GM23338 (cell line): ENCODE data around the gene RAD23A. TPM values are rescaled to one million over a fixed set of nuclear protein-coding genes. Genes with fewer than 3 reads are reported as not detected.

Source experiments
- ATAC-seq: fragments of 200-7000 bp; cut with Tn5 transposase; 3 replicates; pipeline ENCODE4 v1.9.1; 2020
- DNase-seq: peaks from one replicate; pipeline ENCODE4 v3.0.0-alpha.2; 2015; ENCODE audit warnings: low spot score
- H2AFZ ChIP-seq: fragments of 200-600 bp; sonication (generic); 2 replicates; pipeline ENCODE4 v1.8.0; 2016; ENCODE audit warnings: antibody characterized with exemption, mild to moderate bottlenecking, moderate library complexity
- H3F3A ChIP-seq: fragments of 200-600 bp; sonication (generic); replicated peaks from 2 replicates; pipeline ENCODE4 v1.8.0; 2017; ENCODE audit warnings: antibody characterized with exemption, mixed run types, low read depth
- H3K27ac ChIP-seq: fragments of 200-600 bp; sonication (generic); 2 replicates; pipeline ENCODE4 v1.6.1; 2016; ENCODE audit warnings: low read depth
- H3K27me3 ChIP-seq: fragments of 200-600 bp; sonication (generic); 2 replicates; pipeline ENCODE4 v1.8.0; 2016; ENCODE audit warnings: mild to moderate bottlenecking, mixed run types, moderate library complexity; ENCODE audit not compliant: insufficient read depth
- H3K36me3 ChIP-seq: fragments of 200-600 bp; sonication (generic); 2 replicates; pipeline ENCODE4 v1.8.0; 2016; ENCODE audit warnings: mild to moderate bottlenecking; ENCODE audit not compliant: insufficient read depth
- H3K4me1 ChIP-seq: fragments of 200-600 bp; sonication (generic); 2 replicates; pipeline ENCODE4 v1.8.0; 2016; ENCODE audit warnings: mild to moderate bottlenecking, moderate library complexity; ENCODE audit not compliant: insufficient read depth
- H3K4me2 ChIP-seq: fragments of 200-600 bp; sonication (generic); 2 replicates; pipeline ENCODE4 v1.7.1; 2017; ENCODE audit warnings: mixed run types
- H3K4me3 ChIP-seq: fragments of 200-600 bp; sonication (generic); 2 replicates; pipeline ENCODE4 v1.6.1; 2016; ENCODE audit warnings: mixed run types
- H3K79me2 ChIP-seq: fragments of 200-600 bp; sonication (generic); replicated peaks from 2 replicates; pipeline ENCODE4 v1.8.0; 2017; ENCODE audit warnings: mild to moderate bottlenecking; ENCODE audit not compliant: insufficient read depth
- H3K9me2 ChIP-seq: fragments of 200-600 bp; sonication (generic); 2 replicates; pipeline ENCODE4 v1.8.0; 2017; ENCODE audit not compliant: insufficient read depth
- H4K20me1 ChIP-seq: fragments of 200-600 bp; sonication (generic); replicated peaks from 2 replicates; pipeline ENCODE4 v1.8.0; 2017; ENCODE audit warnings: mild to moderate bottlenecking; ENCODE audit not compliant: insufficient read depth
- H3K27ac Mint-ChIP-seq: 2 replicates; pipeline ENCODE4 v1.8.0; 2020; ENCODE audit warnings: inconsistent platforms, mild to moderate bottlenecking, moderate library complexity, mixed read lengths
- H3K27me3 Mint-ChIP-seq: 3 replicates; pipeline ENCODE4 v1.8.0; 2022; ENCODE audit warnings: low read depth, mild to moderate bottlenecking, moderate library complexity, mixed read lengths, inconsistent platforms; ENCODE audit not compliant: insufficient read depth, poor library complexity
- H3K36me3 Mint-ChIP-seq: 3 replicates; pipeline ENCODE4 v1.8.0; 2021; ENCODE audit warnings: low read depth, mild to moderate bottlenecking, inconsistent platforms, moderate library complexity, mixed read lengths
- H3K4me1 Mint-ChIP-seq: 3 replicates; pipeline ENCODE4 v1.8.0; 2020; ENCODE audit warnings: mild to moderate bottlenecking, inconsistent platforms, mixed read lengths
- H3K4me3 Mint-ChIP-seq: 3 replicates; pipeline ENCODE4 v1.8.0; 2021; ENCODE audit warnings: moderate library complexity, mild to moderate bottlenecking, inconsistent platforms, mixed read lengths
- H3K9me3 Mint-ChIP-seq: 3 replicates; pipeline ENCODE4 v1.8.0; 2020; ENCODE audit warnings: moderate library complexity, mild to moderate bottlenecking, inconsistent platforms, mixed read lengths
- EZH2 ChIP-seq: fragments of 200-600 bp; sonication (generic); IDR thresholded peaks from one replicate; pipeline ENCODE4 v1.8.0; 2017; ENCODE audit warnings: antibody characterized with exemption, mild to moderate bottlenecking, low read depth; ENCODE audit not compliant: unreplicated experiment
- EZH2phosphoT487 ChIP-seq: fragments of 200-600 bp; sonication (generic); IDR thresholded peaks from one replicate; pipeline ENCODE4 v1.8.1; 2018; ENCODE audit warnings: antibody characterized with exemption; ENCODE audit not compliant: unreplicated experiment
- JUNB ChIP-seq: IDR thresholded peaks from one replicate; pipeline ENCODE4 v1.6.1; 2016; ENCODE audit warnings: antibody characterized with exemption; ENCODE audit not compliant: unreplicated experiment
- NANOG ChIP-seq: IDR thresholded peaks from 2 replicates; pipeline ENCODE4 v1.6.1; 2016; ENCODE audit warnings: antibody characterized with exemption, borderline replicate concordance
- POLR2AphosphoS5 ChIP-seq: IDR thresholded peaks from 2 replicates; pipeline ENCODE4 v1.6.1; 2016; ENCODE audit warnings: antibody characterized with exemption, low read depth
- STAT1 ChIP-seq: IDR thresholded peaks from one replicate; pipeline ENCODE4 v1.6.1; 2016; ENCODE audit warnings: antibody characterized with exemption; ENCODE audit not compliant: unreplicated experiment
- ZNF114 ChIP-seq: fragments of 250-450 bp; sonication (Bioruptor Pico); IDR thresholded peaks from 2 replicates; pipeline ENCODE4 v1.5.0; 2020; ENCODE audit warnings: mild to moderate bottlenecking, moderate library complexity
- ZNF331 ChIP-seq: fragments of 250-450 bp; sonication (Bioruptor Pico); IDR thresholded peaks from 2 replicates; pipeline ENCODE4 v1.5.0; 2020; ENCODE audit warnings: low read depth, mild to moderate bottlenecking, moderate library complexity
- polyA plus RNA-seq: library from polyadenylated mRNA; unstranded; fragments of >200 nt; fragmentation: Nextera tagmentation; extraction: Ambion mirVana; gene quantifications from 2 replicates; pipeline ENCODE4 v1.2.1, GENCODE V29; 2016
- total RNA-seq: library from RNA; depleted of rRNA; stranded (reverse); fragments of >200 nt; shearing (Covaris generic); gene quantifications from 2 replicates; pipeline ENCODE4 v1.2.3, GENCODE V29; 2014
- TF ChIP-seq, protein P1 (sequence below): IDR thresholded peaks from one replicate; pipeline ENCODE4 v1.6.1; 2018; ENCODE audit warnings: antibody characterized with exemption; ENCODE audit not compliant: unreplicated experiment
- TF ChIP-seq, protein P2 (sequence below): IDR thresholded peaks from 2 replicates; pipeline ENCODE4 v1.6.1; 2016; ENCODE audit warnings: antibody characterized with exemption
- TF ChIP-seq, protein P3 (sequence below): fragments of 250-450 bp; sonication (Bioruptor Pico); IDR thresholded peaks from 2 replicates; pipeline ENCODE4 v1.5.0; 2020; ENCODE audit warnings: mild to moderate bottlenecking, moderate library complexity
- TF ChIP-seq, protein P4 (sequence below), 2 experiments: fragments of 200-600 bp in 1 of 2; sonication (generic) in 1 of 2; conservative IDR thresholded peaks; 2 replicates each; pipeline versions ENCODE4 v1.5.1 to v1.6.1; 2016 to 2017; ENCODE audit warnings: antibody characterized with exemption in 2 of 2, low read depth in 2 of 2, mild to moderate bottlenecking in 2 of 2, moderate library complexity in 1 of 2

The RAD23A gene
- total and polyA plus RNA-seq, 2 experiments from 2014 or later, result 69.7 to 127 TPM

DNA sequence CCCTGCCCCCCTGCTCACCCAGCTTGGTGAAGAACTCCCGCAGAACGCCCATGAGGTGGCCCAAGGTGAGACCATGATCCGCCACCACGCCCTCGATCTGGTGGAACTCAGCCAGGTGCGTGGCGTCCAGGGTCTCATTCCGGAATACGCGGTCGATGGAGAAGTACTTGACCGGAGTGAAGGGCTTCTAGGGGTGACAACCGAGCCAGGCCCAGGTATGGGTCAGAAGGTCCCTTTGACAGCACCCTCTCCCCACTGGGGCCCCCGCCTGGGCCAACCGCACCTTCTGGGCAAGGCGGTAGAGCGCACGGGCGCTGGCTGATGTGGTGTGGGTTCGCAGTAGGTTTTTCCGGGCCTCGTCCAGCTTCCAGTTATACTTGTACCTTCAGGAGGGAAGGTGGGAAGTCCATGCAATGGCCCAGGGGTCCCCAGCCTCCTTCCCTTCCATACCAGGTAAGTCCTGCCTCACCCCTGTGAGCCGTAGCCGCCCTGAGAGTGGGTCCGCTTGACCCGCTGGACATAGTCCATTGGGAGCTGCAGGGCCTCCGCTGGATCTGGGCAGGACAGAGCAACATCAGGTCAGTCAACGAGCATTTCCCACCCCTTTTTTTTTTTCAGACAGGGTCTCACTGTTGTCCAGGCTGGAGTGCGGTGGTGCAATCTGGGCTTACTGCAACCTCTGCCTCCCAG, 20.9 kb upstream of the RAD23A start:
- TF ChIP-seq POLR2AphosphoS5 (no peak), EZH2phosphoT487 (no peak), EZH2 (no peak), ZNF114 (CRISPR knock-in tag) (no peak), JUNB (no peak), STAT1 (no peak), NANOG (no peak), ZNF331 (CRISPR knock-in tag) (no peak)
- TF ChIP-seq, protein P1, sequence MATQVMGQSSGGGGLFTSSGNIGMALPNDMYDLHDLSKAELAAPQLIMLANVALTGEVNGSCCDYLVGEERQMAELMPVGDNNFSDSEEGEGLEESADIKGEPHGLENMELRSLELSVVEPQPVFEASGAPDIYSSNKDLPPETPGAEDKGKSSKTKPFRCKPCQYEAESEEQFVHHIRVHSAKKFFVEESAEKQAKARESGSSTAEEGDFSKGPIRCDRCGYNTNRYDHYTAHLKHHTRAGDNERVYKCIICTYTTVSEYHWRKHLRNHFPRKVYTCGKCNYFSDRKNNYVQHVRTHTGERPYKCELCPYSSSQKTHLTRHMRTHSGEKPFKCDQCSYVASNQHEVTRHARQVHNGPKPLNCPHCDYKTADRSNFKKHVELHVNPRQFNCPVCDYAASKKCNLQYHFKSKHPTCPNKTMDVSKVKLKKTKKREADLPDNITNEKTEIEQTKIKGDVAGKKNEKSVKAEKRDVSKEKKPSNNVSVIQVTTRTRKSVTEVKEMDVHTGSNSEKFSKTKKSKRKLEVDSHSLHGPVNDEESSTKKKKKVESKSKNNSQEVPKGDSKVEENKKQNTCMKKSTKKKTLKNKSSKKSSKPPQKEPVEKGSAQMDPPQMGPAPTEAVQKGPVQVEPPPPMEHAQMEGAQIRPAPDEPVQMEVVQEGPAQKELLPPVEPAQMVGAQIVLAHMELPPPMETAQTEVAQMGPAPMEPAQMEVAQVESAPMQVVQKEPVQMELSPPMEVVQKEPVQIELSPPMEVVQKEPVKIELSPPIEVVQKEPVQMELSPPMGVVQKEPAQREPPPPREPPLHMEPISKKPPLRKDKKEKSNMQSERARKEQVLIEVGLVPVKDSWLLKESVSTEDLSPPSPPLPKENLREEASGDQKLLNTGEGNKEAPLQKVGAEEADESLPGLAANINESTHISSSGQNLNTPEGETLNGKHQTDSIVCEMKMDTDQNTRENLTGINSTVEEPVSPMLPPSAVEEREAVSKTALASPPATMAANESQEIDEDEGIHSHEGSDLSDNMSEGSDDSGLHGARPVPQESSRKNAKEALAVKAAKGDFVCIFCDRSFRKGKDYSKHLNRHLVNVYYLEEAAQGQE, result no peak
- TF ChIP-seq, protein P2, sequence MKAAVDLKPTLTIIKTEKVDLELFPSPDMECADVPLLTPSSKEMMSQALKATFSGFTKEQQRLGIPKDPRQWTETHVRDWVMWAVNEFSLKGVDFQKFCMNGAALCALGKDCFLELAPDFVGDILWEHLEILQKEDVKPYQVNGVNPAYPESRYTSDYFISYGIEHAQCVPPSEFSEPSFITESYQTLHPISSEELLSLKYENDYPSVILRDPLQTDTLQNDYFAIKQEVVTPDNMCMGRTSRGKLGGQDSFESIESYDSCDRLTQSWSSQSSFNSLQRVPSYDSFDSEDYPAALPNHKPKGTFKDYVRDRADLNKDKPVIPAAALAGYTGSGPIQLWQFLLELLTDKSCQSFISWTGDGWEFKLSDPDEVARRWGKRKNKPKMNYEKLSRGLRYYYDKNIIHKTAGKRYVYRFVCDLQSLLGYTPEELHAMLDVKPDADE, result no peak
- TF ChIP-seq, protein P3, sequence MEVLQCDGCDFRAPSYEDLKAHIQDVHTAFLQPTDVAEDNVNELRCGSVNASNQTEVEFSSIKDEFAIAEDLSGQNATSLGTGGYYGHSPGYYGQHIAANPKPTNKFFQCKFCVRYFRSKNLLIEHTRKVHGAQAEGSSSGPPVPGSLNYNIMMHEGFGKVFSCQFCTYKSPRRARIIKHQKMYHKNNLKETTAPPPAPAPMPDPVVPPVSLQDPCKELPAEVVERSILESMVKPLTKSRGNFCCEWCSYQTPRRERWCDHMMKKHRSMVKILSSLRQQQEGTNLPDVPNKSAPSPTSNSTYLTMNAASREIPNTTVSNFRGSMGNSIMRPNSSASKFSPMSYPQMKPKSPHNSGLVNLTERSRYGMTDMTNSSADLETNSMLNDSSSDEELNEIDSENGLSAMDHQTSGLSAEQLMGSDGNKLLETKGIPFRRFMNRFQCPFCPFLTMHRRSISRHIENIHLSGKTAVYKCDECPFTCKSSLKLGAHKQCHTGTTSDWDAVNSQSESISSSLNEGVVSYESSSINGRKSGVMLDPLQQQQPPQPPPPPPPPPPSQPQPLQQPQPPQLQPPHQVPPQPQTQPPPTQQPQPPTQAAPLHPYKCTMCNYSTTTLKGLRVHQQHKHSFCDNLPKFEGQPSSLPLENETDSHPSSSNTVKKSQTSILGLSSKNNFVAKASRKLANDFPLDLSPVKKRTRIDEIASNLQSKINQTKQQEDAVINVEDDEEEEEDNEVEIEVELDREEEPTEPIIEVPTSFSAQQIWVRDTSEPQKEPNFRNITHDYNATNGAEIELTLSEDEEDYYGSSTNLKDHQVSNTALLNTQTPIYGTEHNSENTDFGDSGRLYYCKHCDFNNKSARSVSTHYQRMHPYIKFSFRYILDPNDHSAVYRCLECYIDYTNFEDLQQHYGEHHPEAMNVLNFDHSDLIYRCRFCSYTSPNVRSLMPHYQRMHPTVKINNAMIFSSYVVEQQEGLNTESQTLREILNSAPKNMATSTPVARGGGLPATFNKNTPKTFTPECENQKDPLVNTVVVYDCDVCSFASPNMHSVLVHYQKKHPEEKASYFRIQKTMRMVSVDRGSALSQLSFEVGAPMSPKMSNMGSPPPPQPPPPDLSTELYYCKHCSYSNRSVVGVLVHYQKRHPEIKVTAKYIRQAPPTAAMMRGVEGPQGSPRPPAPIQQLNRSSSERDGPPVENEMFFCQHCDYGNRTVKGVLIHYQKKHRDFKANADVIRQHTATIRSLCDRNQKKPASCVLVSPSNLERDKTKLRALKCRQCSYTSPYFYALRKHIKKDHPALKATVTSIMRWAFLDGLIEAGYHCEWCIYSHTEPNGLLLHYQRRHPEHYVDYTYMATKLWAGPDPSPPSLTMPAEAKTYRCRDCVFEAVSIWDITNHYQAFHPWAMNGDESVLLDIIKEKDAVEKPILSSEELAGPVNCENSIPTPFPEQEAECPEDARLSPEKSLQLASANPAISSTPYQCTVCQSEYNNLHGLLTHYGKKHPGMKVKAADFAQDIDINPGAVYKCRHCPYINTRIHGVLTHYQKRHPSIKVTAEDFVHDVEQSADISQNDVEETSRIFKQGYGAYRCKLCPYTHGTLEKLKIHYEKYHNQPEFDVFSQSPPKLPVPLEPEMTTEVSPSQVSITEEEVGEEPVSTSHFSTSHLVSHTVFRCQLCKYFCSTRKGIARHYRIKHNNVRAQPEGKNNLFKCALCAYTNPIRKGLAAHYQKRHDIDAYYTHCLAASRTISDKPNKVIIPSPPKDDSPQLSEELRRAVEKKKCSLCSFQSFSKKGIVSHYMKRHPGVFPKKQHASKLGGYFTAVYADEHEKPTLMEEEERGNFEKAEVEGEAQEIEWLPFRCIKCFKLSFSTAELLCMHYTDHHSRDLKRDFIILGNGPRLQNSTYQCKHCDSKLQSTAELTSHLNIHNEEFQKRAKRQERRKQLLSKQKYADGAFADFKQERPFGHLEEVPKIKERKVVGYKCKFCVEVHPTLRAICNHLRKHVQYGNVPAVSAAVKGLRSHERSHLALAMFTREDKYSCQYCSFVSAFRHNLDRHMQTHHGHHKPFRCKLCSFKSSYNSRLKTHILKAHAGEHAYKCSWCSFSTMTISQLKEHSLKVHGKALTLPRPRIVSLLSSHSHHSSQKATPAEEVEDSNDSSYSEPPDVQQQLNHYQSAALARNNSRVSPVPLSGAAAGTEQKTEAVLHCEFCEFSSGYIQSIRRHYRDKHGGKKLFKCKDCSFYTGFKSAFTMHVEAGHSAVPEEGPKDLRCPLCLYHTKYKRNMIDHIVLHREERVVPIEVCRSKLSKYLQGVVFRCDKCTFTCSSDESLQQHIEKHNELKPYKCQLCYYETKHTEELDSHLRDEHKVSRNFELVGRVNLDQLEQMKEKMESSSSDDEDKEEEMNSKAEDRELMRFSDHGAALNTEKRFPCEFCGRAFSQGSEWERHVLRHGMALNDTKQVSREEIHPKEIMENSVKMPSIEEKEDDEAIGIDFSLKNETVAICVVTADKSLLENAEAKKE (CRISPR knock-in tag), result no peak
- TF ChIP-seq, protein P4, sequence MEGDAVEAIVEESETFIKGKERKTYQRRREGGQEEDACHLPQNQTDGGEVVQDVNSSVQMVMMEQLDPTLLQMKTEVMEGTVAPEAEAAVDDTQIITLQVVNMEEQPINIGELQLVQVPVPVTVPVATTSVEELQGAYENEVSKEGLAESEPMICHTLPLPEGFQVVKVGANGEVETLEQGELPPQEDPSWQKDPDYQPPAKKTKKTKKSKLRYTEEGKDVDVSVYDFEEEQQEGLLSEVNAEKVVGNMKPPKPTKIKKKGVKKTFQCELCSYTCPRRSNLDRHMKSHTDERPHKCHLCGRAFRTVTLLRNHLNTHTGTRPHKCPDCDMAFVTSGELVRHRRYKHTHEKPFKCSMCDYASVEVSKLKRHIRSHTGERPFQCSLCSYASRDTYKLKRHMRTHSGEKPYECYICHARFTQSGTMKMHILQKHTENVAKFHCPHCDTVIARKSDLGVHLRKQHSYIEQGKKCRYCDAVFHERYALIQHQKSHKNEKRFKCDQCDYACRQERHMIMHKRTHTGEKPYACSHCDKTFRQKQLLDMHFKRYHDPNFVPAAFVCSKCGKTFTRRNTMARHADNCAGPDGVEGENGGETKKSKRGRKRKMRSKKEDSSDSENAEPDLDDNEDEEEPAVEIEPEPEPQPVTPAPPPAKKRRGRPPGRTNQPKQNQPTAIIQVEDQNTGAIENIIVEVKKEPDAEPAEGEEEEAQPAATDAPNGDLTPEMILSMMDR (conservative IDR thresholded peaks at IDR 0.05; ENCODE audit: low read depth in 2 of 2), result no peak
- Histone ChIP-seq H2AFZ (no peak overlapping the region), H3K27me3 (no peaks in the 10 kb centered on the region), H3K79me2 (no peaks in the 10 kb centered on the region), H3K36me3 (peaks cover 42% of the 10 kb centered on the region), H3K27ac (no peak overlapping the region), H3K4me2 (no peak overlapping the region), H4K20me1 (peaks cover 6% of the 10 kb centered on the region; the same call in 1 of the 2 replicates), H3F3A (peaks cover 12% of the 10 kb centered on the region; the same call in 1 of the 2 replicates), H3K9me2 (no peaks in the 10 kb centered on the region), H3K4me1 (no peaks in the 10 kb centered on the region), H3K4me3 (no peak overlapping the region)
- DNase-seq (no peak), ATAC-seq (no peak)
- Mint-ChIP-seq H3K27ac (no peak overlapping the region), H3K9me3 (no peaks in the 10 kb centered on the region), H3K36me3 (peaks cover 85% of the 10 kb centered on the region), H3K27me3 (peaks cover 26% of the 10 kb centered on the region), H3K4me3 (no peak overlapping the region), H3K4me1 (no peaks in the 10 kb centered on the region)
